ENCODE data around the gene RAPGEF2. TPM values are rescaled to one million over a fixed set of nuclear protein-coding genes. Genes with fewer than 3 reads are reported as not detected.
A peak's percentile ranks its signal among the peaks of the same experiment; 100 is the strongest.

Gene RAPGEF2, protein sequence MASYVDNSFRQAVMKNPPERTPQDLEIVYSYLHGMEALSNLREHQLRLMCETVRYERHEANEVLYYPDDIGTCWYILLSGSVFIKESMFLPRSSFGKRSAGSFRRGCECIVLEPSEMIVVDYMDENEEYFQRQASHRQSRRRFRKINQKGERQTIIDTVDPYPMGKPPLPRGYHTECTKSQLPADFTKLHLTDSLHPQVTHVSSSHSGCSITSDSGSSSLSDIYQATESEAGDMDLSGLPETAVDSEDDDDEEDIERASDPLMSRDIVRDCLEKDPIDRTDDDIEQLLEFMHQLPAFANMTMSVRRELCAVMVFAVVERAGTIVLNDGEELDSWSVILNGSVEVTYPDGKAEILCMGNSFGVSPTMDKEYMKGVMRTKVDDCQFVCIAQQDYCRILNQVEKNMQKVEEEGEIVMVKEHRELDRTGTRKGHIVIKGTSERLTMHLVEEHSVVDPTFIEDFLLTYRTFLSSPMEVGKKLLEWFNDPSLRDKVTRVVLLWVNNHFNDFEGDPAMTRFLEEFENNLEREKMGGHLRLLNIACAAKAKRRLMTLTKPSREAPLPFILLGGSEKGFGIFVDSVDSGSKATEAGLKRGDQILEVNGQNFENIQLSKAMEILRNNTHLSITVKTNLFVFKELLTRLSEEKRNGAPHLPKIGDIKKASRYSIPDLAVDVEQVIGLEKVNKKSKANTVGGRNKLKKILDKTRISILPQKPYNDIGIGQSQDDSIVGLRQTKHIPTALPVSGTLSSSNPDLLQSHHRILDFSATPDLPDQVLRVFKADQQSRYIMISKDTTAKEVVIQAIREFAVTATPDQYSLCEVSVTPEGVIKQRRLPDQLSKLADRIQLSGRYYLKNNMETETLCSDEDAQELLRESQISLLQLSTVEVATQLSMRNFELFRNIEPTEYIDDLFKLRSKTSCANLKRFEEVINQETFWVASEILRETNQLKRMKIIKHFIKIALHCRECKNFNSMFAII (N-terminal part only)
- total RNA-seq (10 to 100 TPM; 35.3 to 75.9 (median 56.9) TPM), polyA plus RNA-seq (10 to 100 TPM; 10.6 to 21.6 TPM)
- long read RNA-seq, donor 1, partial matches to known transcripts, result 18 of 31 reads
- long read RNA-seq, donor 1, other reads (novel, unspliced or antisense), result 13 of 31 reads
- long read RNA-seq, donor 2, partial matches to known transcripts, result 16 of 25 reads
- long read RNA-seq, donor 2, other reads (novel, unspliced or antisense), result 9 of 25 reads
- long read RNA-seq, donor 3, partial matches to known transcripts, result 13 of 24 reads
- long read RNA-seq, donor 3, other reads (novel, unspliced or antisense), result 11 of 24 reads

DNA sequence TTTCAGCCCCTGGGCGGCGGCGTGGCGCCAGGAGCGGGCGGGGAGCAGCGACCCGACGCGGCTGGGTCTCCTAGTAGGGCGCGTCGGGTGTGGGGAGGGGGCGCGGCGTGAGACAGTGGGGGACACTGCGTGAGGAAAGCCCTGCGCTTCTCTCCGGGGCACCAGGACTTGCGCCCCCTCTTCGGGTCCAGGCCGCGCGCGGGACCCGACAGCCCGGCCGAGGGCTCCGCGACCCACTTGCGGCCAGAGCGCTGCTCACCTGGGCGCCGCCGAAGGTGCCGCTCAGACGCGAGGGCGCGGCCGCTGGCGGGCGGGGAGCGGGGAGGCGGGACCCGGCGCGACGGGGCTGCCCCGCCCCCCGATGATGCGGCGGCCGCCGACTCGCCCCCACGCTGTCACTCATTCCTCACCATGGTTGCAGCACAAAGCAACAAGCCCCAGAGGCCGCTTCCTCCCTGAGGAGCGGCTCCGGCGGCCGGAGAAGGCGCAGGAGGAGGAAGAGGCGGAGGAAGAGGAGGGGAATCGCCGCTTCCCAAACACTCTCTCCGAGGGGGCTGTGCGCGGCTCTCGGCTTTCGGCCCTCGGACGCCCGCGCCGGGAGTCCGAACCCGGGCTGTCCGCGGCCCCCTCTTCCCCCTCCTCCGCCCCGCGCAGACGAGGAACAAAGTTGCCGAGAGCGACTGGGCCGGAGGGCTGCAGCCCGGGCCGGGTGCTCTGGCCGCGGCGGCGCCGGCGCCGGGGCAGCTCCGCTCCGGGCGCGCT, at the start of gene RAPGEF2:
TSS of gene RAPGEF2 (plus strand) at position 458 of the 762 bp plus-strand sequence. CDS start 1,084 bp downstream, outside the sequence.
- H3K9me3 ChIP-seq, result no peaks in the 10 kb centered on the region
- 0 to 2% (median 1%) methylated on average over 17 to 100 of the region's 100 CpGs for WGBS, 4 donors
- intact Hi-C loops (cut with DNase I), result loop anchor here in 8 of 10 donors (1.0 to 10.0 kb wide), 10 partner anchors 61 to 342 kb away; no protein-coding TSS in a partner anchor
- H3K27me3 ChIP-seq, result no peaks in the 10 kb centered on the region
- peak within 1 kb of the TSS; percentile 85 to 99 (median 97) for H3K4me3 ChIP-seq
- H3K4me1 ChIP-seq, result peaks cover 0 to 38% (median 25%) of the 10 kb centered on the region in 12 donors
- no peaks in the 10 kb centered on the region for H3K36me3 ChIP-seq
- DNase-seq, result peak; percentile 95
- TF ChIP-seq, protein P1, sequence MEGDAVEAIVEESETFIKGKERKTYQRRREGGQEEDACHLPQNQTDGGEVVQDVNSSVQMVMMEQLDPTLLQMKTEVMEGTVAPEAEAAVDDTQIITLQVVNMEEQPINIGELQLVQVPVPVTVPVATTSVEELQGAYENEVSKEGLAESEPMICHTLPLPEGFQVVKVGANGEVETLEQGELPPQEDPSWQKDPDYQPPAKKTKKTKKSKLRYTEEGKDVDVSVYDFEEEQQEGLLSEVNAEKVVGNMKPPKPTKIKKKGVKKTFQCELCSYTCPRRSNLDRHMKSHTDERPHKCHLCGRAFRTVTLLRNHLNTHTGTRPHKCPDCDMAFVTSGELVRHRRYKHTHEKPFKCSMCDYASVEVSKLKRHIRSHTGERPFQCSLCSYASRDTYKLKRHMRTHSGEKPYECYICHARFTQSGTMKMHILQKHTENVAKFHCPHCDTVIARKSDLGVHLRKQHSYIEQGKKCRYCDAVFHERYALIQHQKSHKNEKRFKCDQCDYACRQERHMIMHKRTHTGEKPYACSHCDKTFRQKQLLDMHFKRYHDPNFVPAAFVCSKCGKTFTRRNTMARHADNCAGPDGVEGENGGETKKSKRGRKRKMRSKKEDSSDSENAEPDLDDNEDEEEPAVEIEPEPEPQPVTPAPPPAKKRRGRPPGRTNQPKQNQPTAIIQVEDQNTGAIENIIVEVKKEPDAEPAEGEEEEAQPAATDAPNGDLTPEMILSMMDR (IDR thresholded peaks at IDR 0.05), result peak in 1 of 12 donors; percentile 9
- TF ChIP-seq POLR2A (IDR thresholded peaks at IDR 0.05), result peak; percentile 93 to 99
- H3K27ac ChIP-seq, result peak within 1 kb of the TSS; percentile 88 to 98 (median 96)
- peak; percentile 95 to 96 (median 96) for ATAC-seq

DNA sequence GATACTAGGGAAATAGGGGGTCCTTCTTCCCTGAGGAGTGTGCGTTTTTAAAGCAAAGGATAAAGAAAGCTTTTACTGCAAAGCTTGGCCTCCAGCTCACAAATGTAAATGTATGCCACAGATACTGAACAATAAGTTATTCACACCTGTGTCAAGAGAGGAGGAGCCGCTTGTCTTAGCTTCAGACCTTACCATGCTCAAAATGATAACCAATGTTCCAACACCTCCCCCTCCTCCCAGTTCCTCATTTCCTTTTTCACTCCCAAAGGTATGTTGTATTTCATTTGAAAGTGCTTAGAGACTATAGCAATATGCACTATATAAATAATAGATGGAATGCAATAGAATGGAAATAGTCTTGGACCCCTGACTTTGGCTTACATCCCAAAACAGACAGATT, 47.0 kb upstream of the RAPGEF2 start:
- intact Hi-C loops (cut with DNase I), result no loop called here
- no peaks in the 10 kb centered on the region for H3K9me3 ChIP-seq
- no peak for DNase-seq
- H3K27me3 ChIP-seq, result no peaks in the 10 kb centered on the region
- no peak overlapping the region for H3K27ac ChIP-seq
- peaks cover 0 to 18% (median 0%) of the 10 kb centered on the region in 12 donors for H3K4me1 ChIP-seq
- TF ChIP-seq POLR2A (IDR thresholded peaks at IDR 0.05), result no peak
- TF ChIP-seq, protein P1 (IDR thresholded peaks at IDR 0.05), result no peak
- no peaks in the 10 kb centered on the region for H3K36me3 ChIP-seq
- H3K4me3 ChIP-seq, result no peak overlapping the region
- no peak for ATAC-seq
- WGBS, 4 donors, result 92 to 100% (median 99%) methylated on average over 2 of the region's 2 CpGs

DNA sequence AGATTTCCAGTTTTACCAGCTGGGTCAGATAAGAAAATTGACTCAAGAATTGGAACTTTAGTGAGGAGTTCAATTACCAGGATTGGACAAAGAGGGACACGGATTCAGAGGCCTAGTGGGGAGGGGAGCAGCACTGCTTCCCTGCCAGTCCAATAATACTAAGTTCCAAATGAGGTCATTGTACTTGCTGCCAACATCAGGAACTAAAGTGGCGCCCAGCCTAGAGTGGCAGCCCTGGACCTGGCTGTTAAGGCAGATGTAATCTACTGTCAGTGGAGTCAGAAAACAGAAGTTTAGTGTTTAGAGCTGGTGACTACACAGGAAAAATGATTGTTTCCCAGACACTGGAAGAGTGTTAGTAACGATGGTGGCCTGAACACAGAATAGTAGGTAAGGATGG, 42.7 kb upstream of the RAPGEF2 start:
- Histone ChIP-seq H3K9me3 (no peaks in the 10 kb centered on the region), H3K36me3 (no peaks in the 10 kb centered on the region), H3K27ac (peak overlapping the region in 4 of 12 donors; percentile 21 to 46 (median 31)), H3K4me3 (no peak overlapping the region), H3K4me1 (peaks cover 0 to 9% (median 0%) of the 10 kb centered on the region in 12 donors), H3K27me3 (no peaks in the 10 kb centered on the region)
- 50 to 60% (median 56%) methylated on average over 3 of the region's 3 CpGs for WGBS, 4 donors
- TF ChIP-seq, protein P1 (IDR thresholded peaks at IDR 0.05), result no peak
- TF ChIP-seq POLR2A (IDR thresholded peaks at IDR 0.05), result no peak
- ATAC-seq, result peak; percentile 93 to 98 (median 96)
- intact Hi-C loops (cut with DNase I), result no loop called here
- DNase-seq, result peak in 4 of 5 donors; percentile 47 to 57 (median 51)
